ENCODE data around the gene NSD1.

Gene NSD1

GRCh38 chr5:177309351-177310191, 176.0 kb downstream of the NSD1 start:
- TF ChIP-seq, protein P1, sequence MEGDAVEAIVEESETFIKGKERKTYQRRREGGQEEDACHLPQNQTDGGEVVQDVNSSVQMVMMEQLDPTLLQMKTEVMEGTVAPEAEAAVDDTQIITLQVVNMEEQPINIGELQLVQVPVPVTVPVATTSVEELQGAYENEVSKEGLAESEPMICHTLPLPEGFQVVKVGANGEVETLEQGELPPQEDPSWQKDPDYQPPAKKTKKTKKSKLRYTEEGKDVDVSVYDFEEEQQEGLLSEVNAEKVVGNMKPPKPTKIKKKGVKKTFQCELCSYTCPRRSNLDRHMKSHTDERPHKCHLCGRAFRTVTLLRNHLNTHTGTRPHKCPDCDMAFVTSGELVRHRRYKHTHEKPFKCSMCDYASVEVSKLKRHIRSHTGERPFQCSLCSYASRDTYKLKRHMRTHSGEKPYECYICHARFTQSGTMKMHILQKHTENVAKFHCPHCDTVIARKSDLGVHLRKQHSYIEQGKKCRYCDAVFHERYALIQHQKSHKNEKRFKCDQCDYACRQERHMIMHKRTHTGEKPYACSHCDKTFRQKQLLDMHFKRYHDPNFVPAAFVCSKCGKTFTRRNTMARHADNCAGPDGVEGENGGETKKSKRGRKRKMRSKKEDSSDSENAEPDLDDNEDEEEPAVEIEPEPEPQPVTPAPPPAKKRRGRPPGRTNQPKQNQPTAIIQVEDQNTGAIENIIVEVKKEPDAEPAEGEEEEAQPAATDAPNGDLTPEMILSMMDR (IDR thresholded peaks at IDR 0.05; ENCODE audit: insufficient read depth, low read length, missing control alignments) = peak; percentile 90
- H3K4me3 ChIP-seq (ENCODE audit: low read depth, low read length) = peak overlapping the region; percentile 18
- DNase-seq (ENCODE audit: low read depth, low spot score) = no peak
- POLR2A ChIA-PET = interaction anchor here (2.1 kb wide), 1 partner anchor 187 kb away, joined by 15 read pairs; the partner anchor contains the start of gene PDLIM7
- CTCF ChIA-PET = interaction anchor here (0.6 to 17.1 kb wide), 46 partner anchors 8 to 238 kb away, joined by 3 to 261 read pairs (median 4); partner anchors contain the start of genes GRK6, LMAN2, PDLIM7 and PRR7

DNA sequence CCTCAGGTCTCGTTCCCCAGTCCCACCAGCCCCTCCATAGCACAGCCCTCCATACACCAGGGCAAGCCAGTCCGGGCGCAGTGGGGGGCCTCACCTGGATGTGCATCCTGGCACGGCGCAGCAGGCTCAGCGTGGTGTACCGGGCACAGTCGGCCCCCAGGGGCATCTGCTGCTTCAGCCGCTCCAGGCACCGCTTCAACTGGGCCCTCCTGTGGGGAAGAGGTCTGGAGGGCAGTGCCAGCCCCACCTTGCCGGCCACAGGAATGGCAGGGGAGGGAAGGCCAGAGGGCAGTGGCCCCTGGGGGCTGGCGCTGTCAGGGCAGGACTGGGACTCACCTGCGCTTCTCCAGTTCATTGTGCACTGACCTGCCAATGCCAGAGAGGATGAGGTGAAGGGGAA, 176.8 kb downstream of the NSD1 start:
- POLR2A ChIA-PET = interaction anchor here (2.1 kb wide), 1 partner anchor 186 kb away, joined by 15 read pairs; the partner anchor contains the start of gene PDLIM7
- DNase-seq (ENCODE audit: low read depth, low spot score) = no peak
- H3K4me3 ChIP-seq (ENCODE audit: low read depth, low read length) = peak overlapping the region; percentile 68
- CTCF ChIA-PET = interaction anchor here (0.6 to 17.1 kb wide), 37 partner anchors 9 to 238 kb away, joined by 3 to 261 read pairs (median 4); partner anchors contain the start of genes GRK6, LMAN2, PDLIM7 and PRR7
- TF ChIP-seq, protein P1 (IDR thresholded peaks at IDR 0.05; ENCODE audit: insufficient read depth, low read length, missing control alignments) = no peak

DNA sequence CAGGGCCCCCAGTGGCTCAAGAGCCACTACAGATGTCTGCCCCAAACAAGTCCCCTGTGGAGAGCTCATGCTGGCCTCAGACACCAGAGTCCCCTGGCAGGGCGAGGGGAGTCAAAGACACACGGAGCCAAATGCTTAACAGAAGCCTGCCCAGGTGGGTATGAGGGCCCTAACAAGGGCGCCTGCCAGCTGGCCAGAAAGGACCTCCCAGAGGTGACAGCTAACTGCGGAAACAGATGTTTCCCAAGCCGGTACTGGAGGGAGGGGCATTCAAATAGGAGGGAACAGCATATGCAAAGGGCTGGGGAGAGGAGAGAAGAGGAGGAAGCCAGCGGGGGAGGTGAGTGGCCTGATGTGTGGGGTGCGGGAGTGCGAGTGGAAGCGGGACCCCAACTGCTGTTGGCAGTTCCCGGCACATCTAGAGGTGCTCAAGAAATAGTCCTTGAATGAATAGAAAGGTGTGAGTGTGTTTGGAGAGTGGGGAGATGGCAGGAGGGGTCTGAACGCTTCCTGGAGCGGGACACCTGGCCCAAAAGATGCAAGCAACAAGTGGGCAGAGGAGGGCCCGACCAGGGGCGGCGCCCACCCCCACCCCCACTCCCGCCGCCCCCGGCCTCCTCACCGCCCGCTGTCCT, 177.3 kb downstream of the NSD1 start:
- ChIA-PET CTCF (interaction anchor here (1.0 to 17.1 kb wide), 25 partner anchors 8 to 239 kb away, joined by 3 to 261 read pairs (median 8); partner anchors contain the start of genes LMAN2, PDLIM7 and PRR7), POLR2A (interaction anchor here (2.1 kb wide), 1 partner anchor 185 kb away, joined by 15 read pairs; the partner anchor contains the start of gene PDLIM7)
- peak overlapping the region; percentile 68 for H3K4me3 ChIP-seq (ENCODE audit: low read depth, low read length)
- TF ChIP-seq, protein P1 (IDR thresholded peaks at IDR 0.05; ENCODE audit: insufficient read depth, low read length, missing control alignments) = no peak
- no peak for DNase-seq (ENCODE audit: low read depth, low spot score)

DNA sequence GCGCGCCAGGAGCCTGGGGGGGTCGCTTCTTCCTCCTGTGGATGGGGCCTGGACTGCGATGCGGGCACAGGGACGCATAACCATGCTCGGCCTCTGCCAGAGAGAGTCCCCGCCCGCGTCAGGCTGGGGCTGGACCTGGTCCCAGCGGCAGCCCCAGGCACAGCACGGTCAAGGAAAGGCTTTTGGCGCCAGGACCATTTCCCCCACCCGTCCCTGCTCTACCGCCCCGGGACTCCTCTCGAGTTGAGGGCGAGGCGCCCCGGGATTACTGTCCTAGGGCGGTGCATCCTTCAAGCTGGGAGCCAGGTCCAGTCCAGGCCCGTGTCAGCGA, 177.8 kb downstream of the NSD1 start:
- TF ChIP-seq, protein P1 (IDR thresholded peaks at IDR 0.05; ENCODE audit: insufficient read depth, low read length, missing control alignments) = no peak
- CTCF ChIA-PET = interaction anchor here (0.8 to 17.1 kb wide), 8 partner anchors 9 to 199 kb away, joined by 7 to 261 read pairs (median 12); partner anchors contain the start of gene PRR7
- peak overlapping the region; percentile 68 for H3K4me3 ChIP-seq (ENCODE audit: low read depth, low read length)
- POLR2A ChIA-PET = no interaction called here
- DNase-seq (ENCODE audit: low read depth, low spot score) = no peak

GRCh38 chr5:177311723-177312648, 178.4 kb downstream of the NSD1 start, which contains the start of gene MXD3:
Gene MXD3, minus strand, starts transcription at chr5:177311898. Its CDS starts 68 bp downstream, at chr5:177311830.
- ChIA-PET CTCF (interaction anchor here (0.7 to 17.1 kb wide), 8 partner anchors 10 to 240 kb away, joined by 3 to 261 read pairs (median 8); partner anchors contain the start of gene PRR7), POLR2A (no interaction called here)
- TF ChIP-seq, protein P1 (IDR thresholded peaks at IDR 0.05; ENCODE audit: insufficient read depth, low read length, missing control alignments) = no peak
- H3K4me3 ChIP-seq (ENCODE audit: low read depth, low read length) = peak within 1 kb of the TSS; percentile 68
- DNase-seq (ENCODE audit: low read depth, low spot score) = no peak
